ENCODE results near the gene PLXNB3.

Gene PLXNB3

GRCh38 chrX:153763989-153764755, at the start of gene PLXNB3:
Gene PLXNB3, plus strand, starts transcription at chrX:153764249. Its CDS starts 1,287 bp downstream, at chrX:153765536.
- H3K9me3 ChIP-seq (replicated peaks; ENCODE audit: insufficient read depth, low read length): no peaks in the 10 kb centered on the region
- no peak within 1 kb of the TSS for H2AFZ ChIP-seq (ENCODE audit: low read length)
- H4K20me1 ChIP-seq (ENCODE audit: insufficient read depth, low read length): no peaks in the 10 kb centered on the region
- H3K27ac ChIP-seq (ENCODE audit: low read length): no peak within 1 kb of the TSS
- H3K4me1 ChIP-seq (ENCODE audit: low read length): no peaks in the 10 kb centered on the region
- no peak within 1 kb of the TSS for H3K4me3 ChIP-seq (ENCODE audit: low read length)
- DNase-seq: peak; percentile 61
- TF ChIP-seq EZH2 (optimal IDR thresholded peaks at IDR 0.05; ENCODE audit: low read depth, low read length) (no peak), CTCF (IDR thresholded peaks at IDR 0.05; ENCODE audit: low read length) (peak; percentile 85)
- no peaks in the 10 kb centered on the region for H3K79me2 ChIP-seq (ENCODE audit: low read length)
- no peaks in the 10 kb centered on the region for H3K9me2 ChIP-seq (replicated peaks; ENCODE audit: insufficient read depth, low read length)
- no peaks in the 10 kb centered on the region for H3K36me3 ChIP-seq (replicated peaks; ENCODE audit: insufficient read depth, low read length)
- peak within 1 kb of the TSS; percentile 48; the same call in 1 of the 2 replicates for H3K4me2 ChIP-seq (ENCODE audit: low read depth, low read length)
- H3K9ac ChIP-seq (ENCODE audit: low read length): no peak within 1 kb of the TSS
- no peaks in the 10 kb centered on the region for H3K27me3 ChIP-seq (replicated peaks; ENCODE audit: insufficient read depth, low read length)
- no peaks in the 10 kb centered on the region for H3F3A ChIP-seq (ENCODE audit: insufficient read depth, low read length)

- Histone ChIP-seq H3K4me1 (ENCODE audit: low read length) (no peaks in the 10 kb centered on the region), H3K4me3 (ENCODE audit: low read length) (no peak overlapping the region), H3K27me3 (replicated peaks; ENCODE audit: insufficient read depth, low read length) (no peaks in the 10 kb centered on the region), H3K9me3 (replicated peaks; ENCODE audit: insufficient read depth, low read length) (no peaks in the 10 kb centered on the region), H3K9me2 (replicated peaks; ENCODE audit: insufficient read depth, low read length) (no peaks in the 10 kb centered on the region), H3K36me3 (replicated peaks; ENCODE audit: insufficient read depth, low read length) (no peaks in the 10 kb centered on the region; the same call in 1 of the 2 replicates), H2AFZ (ENCODE audit: low read length) (no peak overlapping the region), H3F3A (ENCODE audit: insufficient read depth, low read length) (no peaks in the 10 kb centered on the region), H3K27ac (ENCODE audit: low read length) (no peak overlapping the region), H4K20me1 (ENCODE audit: insufficient read depth, low read length) (no peaks in the 10 kb centered on the region), H3K4me2 (ENCODE audit: low read depth, low read length) (no peak overlapping the region), H3K9ac (ENCODE audit: low read length) (no peak overlapping the region), H3K79me2 (ENCODE audit: low read length) (peaks cover 12% of the 10 kb centered on the region)
- no peak for DNase-seq
- TF ChIP-seq CTCF (IDR thresholded peaks at IDR 0.05; ENCODE audit: low read length) (no peak), EZH2phosphoT487 (IDR thresholded peaks at IDR 0.05; ENCODE audit: low read length) (no peak), EZH2 (optimal IDR thresholded peaks at IDR 0.05; ENCODE audit: low read depth, low read length) (no peak)
These were observed 49.8 kb upstream of the PLXNB3 start for GRCh38 chrX:153714256-153714655.

GRCh38 chrX:153717445-153717844, 46.6 kb upstream of the PLXNB3 start:
- no peaks in the 10 kb centered on the region for H3K27me3 ChIP-seq (replicated peaks; ENCODE audit: insufficient read depth, low read length)
- no peaks in the 10 kb centered on the region for H4K20me1 ChIP-seq (ENCODE audit: insufficient read depth, low read length)
- H2AFZ ChIP-seq (ENCODE audit: low read length): no peak overlapping the region
- no peaks in the 10 kb centered on the region for H3F3A ChIP-seq (ENCODE audit: insufficient read depth, low read length)
- H3K9me3 ChIP-seq (replicated peaks; ENCODE audit: insufficient read depth, low read length): no peaks in the 10 kb centered on the region
- H3K9me2 ChIP-seq (replicated peaks; ENCODE audit: insufficient read depth, low read length): no peaks in the 10 kb centered on the region
- peaks cover 2% of the 10 kb centered on the region; the same call in 1 of the 2 replicates for H3K36me3 ChIP-seq (replicated peaks; ENCODE audit: insufficient read depth, low read length)
- H3K79me2 ChIP-seq (ENCODE audit: low read length): peaks cover 29% of the 10 kb centered on the region
- TF ChIP-seq CTCF (IDR thresholded peaks at IDR 0.05; ENCODE audit: low read length) (no peak), EZH2 (optimal IDR thresholded peaks at IDR 0.05; ENCODE audit: low read depth, low read length) (no peak), EZH2phosphoT487 (IDR thresholded peaks at IDR 0.05; ENCODE audit: low read length) (no peak)
- H3K4me3 ChIP-seq (ENCODE audit: low read length): no peak overlapping the region
- no peaks in the 10 kb centered on the region for H3K4me1 ChIP-seq (ENCODE audit: low read length)
- H3K27ac ChIP-seq (ENCODE audit: low read length): no peak overlapping the region
- H3K4me2 ChIP-seq (ENCODE audit: low read depth, low read length): no peak overlapping the region
- no peak overlapping the region for H3K9ac ChIP-seq (ENCODE audit: low read length)
- DNase-seq: no peak

Data from MM.1S (cell line).